Endometrial microvascular endothelial cells (primary cell): Measurements from ENCODE around the gene GABBR2. TPM values are rescaled to one million over a fixed set of nuclear protein-coding genes. Genes with fewer than 3 reads are reported as not detected.

Experiments
- in situ Hi-C: cut with HindIII; loops from 2 replicates; pipeline ENCODE4 v1.10.0; 2017; ENCODE audit warnings: low sequenced_read_pairs, low pct_unique_long_range_greater_than_20kb; ENCODE audit errors: inconsistent ontology term
- total RNA-seq: library from RNA; depleted of rRNA; stranded (reverse); fragments of >200 nt; gene quantifications from one replicate; pipeline ENCODE4 v1.2.3, GENCODE V29; 2015; ENCODE audit errors: inconsistent ontology term

GABBR2 gene
- total RNA-seq, 1 donor from 2014 or later: 17.3 TPM

- in situ Hi-C loops: no loop called here
These were observed 64.7 kb downstream of the GABBR2 start for GRCh38 chr9:98644011-98644410.

- in situ Hi-C loops: no loop called here
These were observed 65.9 kb downstream of the GABBR2 start for GRCh38 chr9:98642661-98643312.

GRCh38 chr9:98641695-98642094 lies 67.0 kb downstream of the GABBR2 start:
- in situ Hi-C loops: no loop called here

- in situ Hi-C loops: no loop called here
These were observed 68.3 kb downstream of the GABBR2 start for GRCh38 chr9:98640394-98640793.

- in situ Hi-C loops: no loop called here
These were observed 69.6 kb downstream of the GABBR2 start for GRCh38 chr9:98639133-98639532.

GRCh38 chr9:98637381-98637780 lies 71.4 kb downstream of the GABBR2 start:
- in situ Hi-C loops: no loop called here

DNA sequence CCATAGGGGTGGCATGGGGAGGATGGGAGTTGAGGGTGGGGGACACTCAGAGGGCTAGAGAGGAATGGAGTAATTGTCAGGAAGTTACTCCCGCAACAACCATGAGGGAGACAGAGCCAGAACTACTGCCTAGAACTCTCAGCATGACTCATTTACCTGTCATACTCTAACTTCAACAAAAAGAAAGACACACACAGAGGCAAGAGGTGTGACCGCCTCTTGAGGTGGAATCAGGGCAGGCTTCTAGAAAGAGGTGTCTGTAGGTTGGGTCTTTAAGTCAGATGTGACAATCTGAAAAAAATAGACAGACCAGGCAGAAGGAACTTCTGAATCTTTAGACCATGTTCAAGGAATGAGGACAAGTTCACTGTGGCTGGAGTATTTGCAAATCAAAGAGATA lies 73.4 kb downstream of the GABBR2 start:
- in situ Hi-C loops: no loop called here

GRCh38 chr9:98634685-98635336 lies 73.9 kb downstream of the GABBR2 start:
- in situ Hi-C loops: no loop called here

DNA sequence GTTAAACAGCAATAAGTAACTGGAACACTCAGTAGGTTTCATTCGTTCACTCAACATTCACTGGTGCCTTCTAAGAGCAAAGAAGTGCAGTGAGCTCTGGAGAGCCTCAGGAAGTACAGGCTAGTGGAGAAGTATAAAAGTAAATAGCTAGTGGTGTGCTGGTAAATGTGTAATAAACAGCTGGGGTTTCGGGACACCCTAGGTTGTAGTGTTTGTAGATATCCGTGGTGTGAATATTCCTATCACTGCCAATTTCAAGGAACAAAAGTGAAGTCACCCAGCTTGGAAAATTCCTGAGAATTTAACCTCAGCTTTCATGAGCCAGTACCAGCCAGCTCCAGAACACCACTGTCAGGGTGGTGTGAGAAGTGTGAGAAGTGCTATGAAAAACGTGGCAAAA lies 75.9 kb downstream of the GABBR2 start:
- in situ Hi-C loops: no loop called here

DNA sequence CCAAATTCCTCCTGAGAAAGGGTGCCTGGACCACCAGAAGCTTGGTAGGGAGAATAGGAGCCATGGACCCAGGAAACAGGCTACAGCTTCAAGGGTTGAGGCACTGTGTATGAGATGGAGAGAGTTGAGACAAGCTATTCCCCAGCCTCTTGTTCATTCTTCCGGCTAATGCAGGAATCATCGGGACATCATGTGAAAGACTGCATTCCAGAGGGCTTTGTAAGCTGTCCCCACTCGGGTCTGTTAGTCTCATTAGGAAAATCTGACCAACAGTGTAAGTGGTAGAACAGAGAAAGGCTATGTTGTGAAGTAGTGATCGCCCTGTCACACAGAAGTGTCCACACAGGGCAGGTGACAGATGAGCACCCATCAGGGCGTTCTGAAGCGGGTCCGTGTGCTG lies 81.4 kb downstream of the GABBR2 start:
- in situ Hi-C loops: no loop called here

GRCh38 chr9:98625728-98626127 lies 83.0 kb downstream of the GABBR2 start:
- in situ Hi-C loops: no loop called here

DNA sequence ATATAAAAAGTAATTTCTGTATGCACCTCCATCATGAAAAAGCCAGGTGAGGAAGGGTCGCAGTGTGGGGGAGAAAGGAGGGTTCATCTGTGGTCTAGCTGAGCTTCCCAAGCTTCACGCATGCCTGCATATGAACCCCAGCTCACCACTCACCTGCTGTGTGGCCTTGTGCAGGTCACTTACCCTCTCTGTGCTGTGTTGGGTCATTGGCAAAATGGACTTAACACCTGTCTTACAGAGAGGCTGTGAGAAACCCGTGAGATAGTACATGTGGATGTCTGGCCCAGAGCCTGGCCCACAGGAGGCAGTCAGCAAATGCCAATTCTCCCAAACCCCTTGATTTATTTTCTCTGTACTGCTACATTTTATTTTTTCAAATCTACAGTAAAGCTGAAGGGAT lies 88.9 kb downstream of the GABBR2 start:
- in situ Hi-C loops: no loop called here

DNA sequence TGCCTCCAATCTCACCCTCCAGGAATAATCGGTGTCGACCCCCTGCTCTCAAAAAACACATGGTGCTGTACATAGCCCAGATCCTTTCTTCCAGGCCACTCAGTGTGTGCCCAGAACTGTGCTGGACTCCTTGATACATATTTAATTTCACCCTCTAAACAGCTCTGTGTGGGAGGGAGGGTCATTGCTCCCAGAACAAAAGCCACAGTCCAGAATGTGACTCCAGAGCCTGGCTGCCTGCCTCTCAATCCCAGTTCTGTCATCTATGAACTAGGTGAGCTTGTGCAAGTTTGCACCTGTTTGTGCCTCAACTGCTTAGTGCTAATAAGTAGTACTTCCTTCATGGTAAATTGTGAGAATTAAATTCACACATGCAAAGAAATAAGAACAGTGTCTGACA lies 93.1 kb downstream of the GABBR2 start:
- in situ Hi-C loops: no loop called here

- in situ Hi-C loops: no loop called here
These were observed 93.8 kb downstream of the GABBR2 start for GRCh38 chr9:98614941-98615340.

DNA sequence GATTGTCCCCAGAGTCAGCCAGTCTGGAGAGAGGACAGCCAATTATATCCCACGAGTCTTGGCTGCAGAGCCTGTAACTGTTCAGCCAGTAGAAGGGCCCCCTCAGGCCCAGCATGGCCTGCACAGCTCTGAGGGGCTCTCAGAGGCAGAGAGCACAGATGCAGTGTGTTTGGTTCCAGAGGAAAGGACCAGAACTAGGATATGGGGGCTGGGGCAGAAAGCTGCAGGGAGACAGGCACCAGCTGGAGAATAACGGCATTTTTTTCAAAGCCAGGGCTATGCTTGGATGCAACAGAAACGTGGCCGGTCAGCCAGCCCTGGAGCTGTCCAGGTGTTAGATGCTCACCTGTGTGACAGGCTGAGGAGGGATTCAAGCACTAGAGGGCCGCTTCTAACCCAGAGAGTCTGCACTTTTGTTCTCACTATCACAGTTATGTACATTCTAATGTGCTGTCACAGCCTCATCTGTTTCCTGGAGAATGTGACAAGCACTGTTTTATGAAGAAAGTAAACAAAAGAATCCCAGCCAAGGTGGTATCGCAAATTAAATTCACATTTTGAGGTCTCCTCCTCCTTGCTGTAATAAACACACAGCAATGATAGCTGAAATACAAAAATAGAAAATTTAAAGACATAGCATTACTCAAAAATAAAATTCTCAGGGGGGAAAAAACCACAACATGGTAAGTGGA lies 96.5 kb downstream of the GABBR2 start:
- in situ Hi-C loops: no loop called here

DNA sequence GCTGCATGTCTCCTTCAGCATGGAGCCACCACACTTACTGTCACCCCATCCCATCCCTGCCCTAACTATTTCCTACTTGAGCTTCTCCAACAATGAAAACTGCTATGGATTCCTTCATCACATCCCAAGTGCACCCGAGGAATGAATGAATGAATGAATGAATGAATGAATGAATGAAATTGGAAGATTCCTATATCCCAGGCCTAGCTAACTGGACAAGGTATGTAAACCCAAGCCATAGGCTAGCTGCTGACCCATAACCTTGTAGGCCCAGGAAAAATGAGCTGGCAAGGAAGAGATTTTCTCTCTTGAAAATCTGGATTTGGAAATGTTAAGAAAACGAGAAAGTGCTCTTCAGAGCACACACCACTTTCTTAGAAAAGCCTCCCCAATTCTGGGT lies 97.4 kb downstream of the GABBR2 start:
- in situ Hi-C loops: no loop called here

DNA sequence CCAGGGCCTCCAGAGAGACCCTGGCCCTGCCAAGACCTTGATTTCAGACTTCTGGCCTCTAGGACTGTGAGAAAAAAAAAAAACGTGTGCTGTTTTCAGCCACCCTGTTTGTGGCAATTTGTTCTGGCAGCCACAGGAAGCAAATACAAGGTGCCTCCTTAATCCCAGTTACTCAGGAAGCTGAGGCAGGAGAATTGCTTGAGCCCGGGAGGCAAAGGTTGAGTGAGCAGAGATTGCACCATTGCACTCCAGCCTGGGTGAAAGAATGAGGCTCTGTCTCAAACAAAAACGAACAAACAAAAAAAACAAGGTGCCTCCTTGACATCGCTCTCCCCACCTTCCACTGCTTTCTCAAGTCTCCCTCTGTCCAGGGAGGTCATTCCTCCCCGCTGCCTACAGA lies 98.0 kb downstream of the GABBR2 start:
- in situ Hi-C loops: no loop called here

DNA sequence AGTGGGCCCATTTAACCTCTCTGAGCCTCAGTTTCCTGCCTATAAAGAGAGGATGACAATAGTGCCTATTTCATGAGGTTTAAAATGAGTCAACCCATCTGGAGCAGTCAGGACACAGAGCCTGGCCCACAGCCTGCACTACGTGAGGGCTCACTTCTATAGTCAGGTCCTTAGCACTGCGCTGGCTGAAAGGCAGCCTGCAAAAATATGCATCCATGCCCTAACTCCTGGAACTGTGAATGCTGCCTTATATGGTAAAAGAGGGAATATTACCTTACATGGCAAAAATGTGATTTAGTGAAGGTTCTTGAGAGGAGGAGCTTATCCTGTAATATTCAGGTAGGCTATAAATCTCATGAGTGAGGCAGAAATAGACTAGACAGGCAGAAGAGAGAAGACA lies 98.5 kb downstream of the GABBR2 start:
- in situ Hi-C loops: no loop called here

DNA sequence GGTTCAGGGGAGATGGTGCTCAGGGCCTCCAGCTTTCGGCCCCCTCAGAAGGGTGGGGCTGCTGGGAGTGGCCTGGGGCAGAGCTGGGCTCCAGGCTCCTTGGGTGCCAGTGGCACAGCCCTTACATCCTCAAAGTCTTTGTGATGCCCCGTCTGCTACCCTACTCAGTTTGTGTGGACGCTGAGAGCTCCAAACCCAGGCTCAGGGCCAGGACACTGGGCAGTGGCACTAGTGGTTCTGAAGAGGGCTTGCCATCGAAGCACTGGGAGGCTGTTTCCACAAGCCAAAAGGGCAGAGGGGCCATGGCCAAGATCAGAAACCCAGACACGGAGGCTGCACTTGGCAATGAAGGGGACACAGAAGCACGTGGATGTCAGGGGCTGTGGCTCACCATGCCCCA lies 99.1 kb downstream of the GABBR2 start:
- in situ Hi-C loops: no loop called here

- in situ Hi-C loops: no loop called here
These were observed 100.9 kb downstream of the GABBR2 start for GRCh38 chr9:98607787-98608186.
